ENCODE data around the gene SIRPA.
A peak's percentile ranks its signal among the peaks of the same experiment; 100 is the strongest.
"Not testable (repeated sequence)": the region's sequence is repeated elsewhere in the genome, so short reads cannot be mapped to it uniquely, and the experiment has no call there.

SIRPA gene

GRCh38 chr20:1912053-1912452 is 16.8 kb downstream of the SIRPA start:
- no peak overlapping the region for H3K27ac ChIP-seq
- peak; percentile 47 for DNase-seq

DNA sequence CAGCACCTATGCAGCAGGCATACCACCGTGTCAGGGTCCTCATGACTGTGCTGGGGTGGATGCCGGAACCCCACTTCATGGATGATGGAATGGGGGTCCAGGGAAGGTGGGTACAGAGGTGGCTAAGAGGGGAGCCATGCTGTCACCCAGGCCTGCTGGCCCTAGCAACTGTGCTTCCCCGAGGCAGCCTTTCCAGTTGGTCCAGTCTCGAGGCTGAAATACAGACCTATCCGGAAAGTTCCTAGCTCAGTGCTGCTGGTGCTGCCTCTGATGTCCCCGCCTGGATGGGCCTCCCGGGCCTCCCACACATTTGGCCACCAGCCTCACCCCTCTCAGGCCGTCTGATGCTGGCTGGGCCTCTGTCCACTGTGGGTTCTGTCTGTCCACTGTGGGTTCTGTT is 17.4 kb downstream of the SIRPA start:
- H3K27me3 ChIP-seq (replicated peaks), result no peaks in the 10 kb centered on the region
- no peak overlapping the region for H3K27ac ChIP-seq
- H3K4me3 ChIP-seq (ENCODE audit: low read depth, low read length), result no peak overlapping the region
- TF ChIP-seq CTCF (IDR thresholded peaks at IDR 0.05; ENCODE audit: low read depth, low read length, missing control alignments), result no peak
- in situ Hi-C loops (cut with HindIII; ENCODE audit: low pct_ligation_motif_present, low sequenced_read_pairs), result no loop called here
- no peak for DNase-seq
- H3K36me3 ChIP-seq (replicated peaks), result no peaks in the 10 kb centered on the region

More at GRCh38 chr20:1912053-1912452, 16.8 kb downstream of the SIRPA start:
- in situ Hi-C loops (cut with HindIII; ENCODE audit: low pct_ligation_motif_present, low sequenced_read_pairs), result no loop called here
- TF ChIP-seq CTCF (IDR thresholded peaks at IDR 0.05; ENCODE audit: low read depth, low read length, missing control alignments), result no peak
- H3K4me3 ChIP-seq (ENCODE audit: low read depth, low read length), result no peak overlapping the region
- no peaks in the 10 kb centered on the region for H3K27me3 ChIP-seq (replicated peaks)
- H3K36me3 ChIP-seq (replicated peaks), result no peaks in the 10 kb centered on the region

DNA sequence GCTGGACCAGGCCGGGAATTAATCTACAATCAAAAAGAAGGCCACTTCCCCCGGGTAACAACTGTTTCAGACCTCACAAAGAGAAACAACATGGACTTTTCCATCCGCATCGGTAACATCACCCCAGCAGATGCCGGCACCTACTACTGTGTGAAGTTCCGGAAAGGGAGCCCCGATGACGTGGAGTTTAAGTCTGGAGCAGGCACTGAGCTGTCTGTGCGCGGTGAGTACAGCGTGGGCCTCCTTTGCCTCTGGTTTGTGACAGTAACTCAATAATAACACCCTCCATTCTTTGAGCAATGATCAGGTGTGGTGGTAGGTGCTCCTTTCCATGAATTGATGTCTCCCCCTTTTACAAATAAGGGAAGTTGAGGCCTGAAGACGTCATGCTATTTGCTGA is 20.0 kb downstream of the SIRPA start:
- H3K27me3 ChIP-seq (replicated peaks); H3K27ac ChIP-seq; H3K36me3 ChIP-seq (replicated peaks); H3K4me3 ChIP-seq (ENCODE audit: low read depth, low read length); DNase-seq; in situ Hi-C loops (cut with HindIII; ENCODE audit: low pct_ligation_motif_present, low sequenced_read_pairs): not testable (repeated sequence)

GRCh38 chr20:1915725-1916124 is 20.5 kb downstream of the SIRPA start:
- no peak overlapping the region for H3K27ac ChIP-seq
- in situ Hi-C loops (cut with HindIII; ENCODE audit: low pct_ligation_motif_present, low sequenced_read_pairs), result no loop called here
- H3K36me3 ChIP-seq (replicated peaks), result no peaks in the 10 kb centered on the region
- no peak overlapping the region for H3K4me3 ChIP-seq (ENCODE audit: low read depth, low read length)
- DNase-seq, result no peak
- no peaks in the 10 kb centered on the region for H3K27me3 ChIP-seq (replicated peaks)
- no peak for TF ChIP-seq CTCF (IDR thresholded peaks at IDR 0.05; ENCODE audit: low read depth, low read length, missing control alignments)

- H3K27me3 ChIP-seq (replicated peaks), result no peaks in the 10 kb centered on the region
- H3K36me3 ChIP-seq (replicated peaks), result no peaks in the 10 kb centered on the region
- no peak for DNase-seq
- in situ Hi-C loops (cut with HindIII; ENCODE audit: low pct_ligation_motif_present, low sequenced_read_pairs), result no loop called here
- no peak overlapping the region for H3K27ac ChIP-seq
- no peak for TF ChIP-seq CTCF (IDR thresholded peaks at IDR 0.05; ENCODE audit: low read depth, low read length, missing control alignments)
- H3K4me3 ChIP-seq (ENCODE audit: low read depth, low read length), result no peak overlapping the region
Observed at GRCh38 chr20:1917786-1918185, 22.6 kb downstream of the SIRPA start.

DNA sequence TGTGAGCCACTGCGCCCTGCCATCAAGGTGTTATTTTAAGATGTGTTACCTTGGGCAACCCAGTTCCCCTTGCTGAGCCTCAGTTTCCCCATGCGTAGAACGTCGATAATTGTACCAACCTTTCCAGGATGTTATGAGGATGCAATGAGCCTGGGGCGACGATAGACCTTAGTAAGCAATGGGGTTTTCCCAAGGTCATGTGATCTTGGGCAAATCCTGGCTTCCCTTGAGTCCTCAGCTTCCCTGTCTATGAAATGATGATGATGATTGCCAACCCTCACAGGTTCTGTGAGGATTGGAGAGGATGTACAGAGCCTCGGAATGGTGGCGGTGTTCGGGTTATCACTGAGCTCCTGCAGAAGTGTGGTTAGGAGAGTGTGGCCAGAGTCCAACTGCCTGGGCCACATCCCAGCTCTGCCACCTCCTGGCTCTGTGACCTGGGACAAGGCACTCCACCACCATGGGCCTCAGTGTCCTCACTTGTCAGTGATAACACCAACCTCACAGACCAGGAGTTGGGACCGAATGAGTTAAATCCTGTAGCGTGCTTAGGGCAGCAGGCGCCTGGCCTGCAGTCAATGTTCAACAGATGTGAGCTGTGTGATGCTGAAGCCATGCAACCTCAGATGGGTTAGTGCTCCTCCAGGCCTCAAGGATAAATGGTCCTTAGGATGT is 23.4 kb downstream of the SIRPA start:
- Histone ChIP-seq H3K36me3 (replicated peaks) (no peaks in the 10 kb centered on the region), H3K27ac (no peak overlapping the region)
- in situ Hi-C loops (cut with HindIII; ENCODE audit: low pct_ligation_motif_present, low sequenced_read_pairs), result no loop called here

More for the DNA sequence above, 23.4 kb downstream of the SIRPA start:
- no peak for DNase-seq
- Histone ChIP-seq H3K4me3 (ENCODE audit: low read depth, low read length) (no peak overlapping the region), H3K27me3 (replicated peaks) (no peaks in the 10 kb centered on the region)
- no peak for TF ChIP-seq CTCF (IDR thresholded peaks at IDR 0.05; ENCODE audit: low read depth, low read length, missing control alignments)

Data from brain microvascular endothelial cell (primary cell).